Activated CD4-positive, alpha-beta memory T cell treated with anti-CD3 and anti-CD28 coated beads for 36 hours (primary cell): ENCODE results near the gene CLDN8. TPM values are rescaled to one million over a fixed set of nuclear protein-coding genes. Genes with fewer than 3 reads are reported as not detected.

Experiments used
- CTCF ChIA-PET: fragments of 350-600 bp; sonication (Branson Sonifier 250); formaldehyde crosslinking; loops from one replicate; lab custom pipeline; 2021; ENCODE audit warnings: antibody characterized with exemption, inconsistent platforms; lab: Charles Lee
- POLR2A ChIA-PET: fragments of 350-600 bp; sonication (Branson Sonifier 250); formaldehyde crosslinking; loops from one replicate; lab custom pipeline; 2021; ENCODE audit warnings: antibody characterized with exemption; lab: Charles Lee
- DNase-seq: peaks from one replicate; pipeline ENCODE4 v3.0.0-alpha.2; 2020
- H3K27ac Mint-ChIP-seq: one replicate; pipeline ENCODE4 v1.8.0; 2021; ENCODE audit warnings: mixed read lengths
- H3K27me3 Mint-ChIP-seq: one replicate; pipeline ENCODE4 v1.8.0; 2021; ENCODE audit warnings: mixed read lengths
- H3K36me3 Mint-ChIP-seq: one replicate; pipeline ENCODE4 v1.8.0; 2021; ENCODE audit warnings: mixed read lengths
- H3K4me1 Mint-ChIP-seq: one replicate; pipeline ENCODE4 v1.8.0; 2021; ENCODE audit warnings: low read depth, mixed read lengths
- H3K4me3 Mint-ChIP-seq: one replicate; pipeline ENCODE4 v1.8.0; 2021; ENCODE audit warnings: mild to moderate bottlenecking, mixed read lengths
- H3K9me3 Mint-ChIP-seq: one replicate; pipeline ENCODE4 v1.8.0; 2021; ENCODE audit warnings: mixed read lengths
- intact Hi-C: fragments of 100-400 bp; cut with micrococcal nuclease; formaldehyde crosslinking; loops from one replicate; pipeline ENCODE4 v1.15.1; 2023
- total RNA-seq, 2 experiments: library from RNA; stranded (reverse); gene quantifications; one replicate each; pipeline ENCODE4 v1.2.3, GENCODE V29; 2021

The CLDN8 gene
- not detected for total RNA-seq

- CTCF ChIA-PET = no interaction called here
- Mint-ChIP-seq H3K36me3 (no peaks in the 10 kb centered on the region), H3K9me3 (no peaks in the 10 kb centered on the region), H3K4me3 (no peak within 1 kb of the TSS), H3K27me3 (peaks cover 1% of the 10 kb centered on the region), H3K27ac (no peak within 1 kb of the TSS), H3K4me1 (no peaks in the 10 kb centered on the region)
- POLR2A ChIA-PET = no interaction called here
- no peak for DNase-seq
- intact Hi-C loops = no loop called here
These were observed at the start of gene CLDN8 for GRCh38 chr21:30216041-30216723. Gene CLDN8 (minus strand): TSS chr21:30216097. CDS start chr21:30215925, 172 bp downstream.

GRCh38 chr21:30257773-30258172, 41.9 kb upstream of the CLDN8 start:
- Mint-ChIP-seq H3K36me3 (no peaks in the 10 kb centered on the region), H3K27ac (no peak overlapping the region), H3K4me3 (no peak overlapping the region), H3K27me3 (no peaks in the 10 kb centered on the region), H3K9me3 (no peaks in the 10 kb centered on the region), H3K4me1 (no peaks in the 10 kb centered on the region)
- ChIA-PET POLR2A (no interaction called here), CTCF (no interaction called here)
- intact Hi-C loops = no loop called here
- DNase-seq = no peak

- H3K9me3 Mint-ChIP-seq = no peaks in the 10 kb centered on the region
- no peaks in the 10 kb centered on the region for H3K4me1 Mint-ChIP-seq
- intact Hi-C loops = no loop called here
- ChIA-PET POLR2A (no interaction called here), CTCF (no interaction called here)
- no peaks in the 10 kb centered on the region for H3K36me3 Mint-ChIP-seq
- no peak overlapping the region for H3K4me3 Mint-ChIP-seq
- no peaks in the 10 kb centered on the region for H3K27me3 Mint-ChIP-seq
- no peak for DNase-seq
- no peak overlapping the region for H3K27ac Mint-ChIP-seq
These were observed 40.2 kb upstream of the CLDN8 start for GRCh38 chr21:30256100-30256499.

GRCh38 chr21:30255679-30256078, 39.8 kb upstream of the CLDN8 start:
- H3K9me3 Mint-ChIP-seq = no peaks in the 10 kb centered on the region
- no peaks in the 10 kb centered on the region for H3K36me3 Mint-ChIP-seq
- no peak overlapping the region for H3K27ac Mint-ChIP-seq
- H3K4me1 Mint-ChIP-seq = no peaks in the 10 kb centered on the region
- no peak for DNase-seq
- POLR2A ChIA-PET = no interaction called here
- no peak overlapping the region for H3K4me3 Mint-ChIP-seq
- CTCF ChIA-PET = no interaction called here
- no peaks in the 10 kb centered on the region for H3K27me3 Mint-ChIP-seq
- intact Hi-C loops = no loop called here

- CTCF ChIA-PET = no interaction called here
These were observed 35.9 kb upstream of the CLDN8 start for GRCh38 chr21:30251781-30252180.

GRCh38 chr21:30249936-30250335, 34.0 kb upstream of the CLDN8 start:
- no peak for DNase-seq
- H3K4me1 Mint-ChIP-seq = no peaks in the 10 kb centered on the region
- intact Hi-C loops = no loop called here
- ChIA-PET POLR2A (no interaction called here), CTCF (no interaction called here)
- H3K9me3 Mint-ChIP-seq = no peaks in the 10 kb centered on the region
- no peak overlapping the region for H3K27ac Mint-ChIP-seq
- H3K4me3 Mint-ChIP-seq = no peak overlapping the region
- no peaks in the 10 kb centered on the region for H3K36me3 Mint-ChIP-seq
- no peaks in the 10 kb centered on the region for H3K27me3 Mint-ChIP-seq

More at GRCh38 chr21:30251781-30252180, 35.9 kb upstream of the CLDN8 start:
- Mint-ChIP-seq H3K4me3 (no peak overlapping the region), H3K36me3 (no peaks in the 10 kb centered on the region), H3K4me1 (no peaks in the 10 kb centered on the region), H3K27me3 (no peaks in the 10 kb centered on the region), H3K9me3 (no peaks in the 10 kb centered on the region), H3K27ac (no peak overlapping the region)
- no peak for DNase-seq
- POLR2A ChIA-PET = no interaction called here
- intact Hi-C loops = no loop called here

GRCh38 chr21:30248844-30249243, 32.9 kb upstream of the CLDN8 start:
- Mint-ChIP-seq H3K36me3 (no peaks in the 10 kb centered on the region), H3K9me3 (no peaks in the 10 kb centered on the region), H3K27ac (no peak overlapping the region), H3K27me3 (no peaks in the 10 kb centered on the region), H3K4me3 (no peak overlapping the region), H3K4me1 (no peaks in the 10 kb centered on the region)
- DNase-seq = no peak
- ChIA-PET POLR2A (no interaction called here), CTCF (no interaction called here)
- intact Hi-C loops = no loop called here

- DNase-seq = no peak
- Mint-ChIP-seq H3K36me3 (no peaks in the 10 kb centered on the region), H3K27ac (no peak overlapping the region), H3K9me3 (no peaks in the 10 kb centered on the region), H3K4me1 (no peaks in the 10 kb centered on the region), H3K27me3 (no peaks in the 10 kb centered on the region), H3K4me3 (no peak overlapping the region)
- ChIA-PET POLR2A (no interaction called here), CTCF (interaction anchor here (0.9 kb wide), 1 partner anchor 23 kb away, joined by 3 read pairs; no protein-coding TSS in a partner anchor)
- intact Hi-C loops = no loop called here
These were observed 29.2 kb upstream of the CLDN8 start for GRCh38 chr21:30245061-30245460.

- no peaks in the 10 kb centered on the region for H3K27me3 Mint-ChIP-seq
- H3K27ac Mint-ChIP-seq = no peak overlapping the region
- no peaks in the 10 kb centered on the region for H3K9me3 Mint-ChIP-seq
- ChIA-PET CTCF (interaction anchor here (0.6 kb wide), 1 partner anchor 51 kb away, joined by 3 read pairs; no protein-coding TSS in a partner anchor), POLR2A (no interaction called here)
- DNase-seq = no peak
- no peak overlapping the region for H3K4me3 Mint-ChIP-seq
- no peaks in the 10 kb centered on the region for H3K4me1 Mint-ChIP-seq
- intact Hi-C loops = no loop called here
- H3K36me3 Mint-ChIP-seq = no peaks in the 10 kb centered on the region
These were observed 27.8 kb upstream of the CLDN8 start for GRCh38 chr21:30243691-30244090.

- H3K4me1 Mint-ChIP-seq = no peaks in the 10 kb centered on the region
- no peak for DNase-seq
- no peaks in the 10 kb centered on the region for H3K9me3 Mint-ChIP-seq
- CTCF ChIA-PET = no interaction called here
- H3K27me3 Mint-ChIP-seq = no peaks in the 10 kb centered on the region
- H3K27ac Mint-ChIP-seq = no peak overlapping the region
- POLR2A ChIA-PET = no interaction called here
- intact Hi-C loops = no loop called here
- H3K4me3 Mint-ChIP-seq = no peak overlapping the region
- no peaks in the 10 kb centered on the region for H3K36me3 Mint-ChIP-seq
These were observed 24.8 kb upstream of the CLDN8 start for GRCh38 chr21:30240661-30241060.

- CTCF ChIA-PET = no interaction called here
- no peaks in the 10 kb centered on the region for H3K9me3 Mint-ChIP-seq
- H3K36me3 Mint-ChIP-seq = no peaks in the 10 kb centered on the region
These were observed 22.3 kb upstream of the CLDN8 start for GRCh38 chr21:30238168-30238567.

GRCh38 chr21:30234643-30235042, 18.7 kb upstream of the CLDN8 start:
- Mint-ChIP-seq H3K36me3 (no peaks in the 10 kb centered on the region), H3K4me1 (no peaks in the 10 kb centered on the region), H3K27me3 (no peaks in the 10 kb centered on the region), H3K27ac (no peak overlapping the region), H3K4me3 (no peak overlapping the region), H3K9me3 (no peaks in the 10 kb centered on the region)
- CTCF ChIA-PET = no interaction called here
- POLR2A ChIA-PET = no interaction called here
- intact Hi-C loops = no loop called here
- DNase-seq = no peak

More at GRCh38 chr21:30238168-30238567, 22.3 kb upstream of the CLDN8 start:
- Mint-ChIP-seq H3K4me1 (no peaks in the 10 kb centered on the region), H3K27me3 (no peaks in the 10 kb centered on the region), H3K27ac (no peak overlapping the region), H3K4me3 (no peak overlapping the region)
- intact Hi-C loops = no loop called here
- no peak for DNase-seq
- POLR2A ChIA-PET = no interaction called here

GRCh38 chr21:30234050-30234449, 18.2 kb upstream of the CLDN8 start:
- Mint-ChIP-seq H3K27me3 (no peaks in the 10 kb centered on the region), H3K36me3 (no peaks in the 10 kb centered on the region), H3K9me3 (no peaks in the 10 kb centered on the region), H3K4me1 (no peaks in the 10 kb centered on the region), H3K4me3 (no peak overlapping the region), H3K27ac (no peak overlapping the region)
- intact Hi-C loops = no loop called here
- DNase-seq = no peak
- POLR2A ChIA-PET = no interaction called here
- CTCF ChIA-PET = no interaction called here
